ENCODE measurements around the gene GM2A.
A peak's percentile ranks its signal among the peaks of the same experiment; 100 is the strongest.
"Not testable (repeated sequence)": the region's sequence is repeated elsewhere in the genome, so short reads cannot be mapped to it uniquely, and the experiment has no call there.

The GM2A gene

DNA sequence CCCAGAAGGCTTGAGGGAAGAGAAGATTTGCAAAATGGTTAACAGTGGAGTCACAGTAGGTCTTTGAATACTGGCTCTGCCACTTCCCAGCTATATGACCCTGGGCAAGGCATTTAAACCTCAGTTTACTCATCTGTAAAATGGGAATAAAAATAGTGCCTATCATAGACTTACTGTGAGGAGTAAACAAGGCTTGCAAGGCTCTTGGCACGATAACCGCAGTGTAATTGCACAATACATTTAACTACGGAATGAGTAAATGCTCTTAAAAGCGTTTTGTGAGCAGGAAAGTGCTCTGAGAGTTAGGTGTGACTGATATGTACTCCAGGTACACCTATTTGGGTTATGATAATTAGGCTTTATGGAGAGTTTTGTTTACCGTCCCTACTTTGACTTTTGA lies 42.2 kb downstream of the GM2A start:
- no peak for DNase-seq

GRCh38 chr5:151295791-151296477 lies 42.9 kb downstream of the GM2A start:
- DNase-seq, result no peak

- DNase-seq, result no peak
These were observed 43.5 kb downstream of the GM2A start for GRCh38 chr5:151296478-151296830.

- no peak for DNase-seq
These were observed 44.0 kb downstream of the GM2A start for GRCh38 chr5:151296974-151297373.

DNA sequence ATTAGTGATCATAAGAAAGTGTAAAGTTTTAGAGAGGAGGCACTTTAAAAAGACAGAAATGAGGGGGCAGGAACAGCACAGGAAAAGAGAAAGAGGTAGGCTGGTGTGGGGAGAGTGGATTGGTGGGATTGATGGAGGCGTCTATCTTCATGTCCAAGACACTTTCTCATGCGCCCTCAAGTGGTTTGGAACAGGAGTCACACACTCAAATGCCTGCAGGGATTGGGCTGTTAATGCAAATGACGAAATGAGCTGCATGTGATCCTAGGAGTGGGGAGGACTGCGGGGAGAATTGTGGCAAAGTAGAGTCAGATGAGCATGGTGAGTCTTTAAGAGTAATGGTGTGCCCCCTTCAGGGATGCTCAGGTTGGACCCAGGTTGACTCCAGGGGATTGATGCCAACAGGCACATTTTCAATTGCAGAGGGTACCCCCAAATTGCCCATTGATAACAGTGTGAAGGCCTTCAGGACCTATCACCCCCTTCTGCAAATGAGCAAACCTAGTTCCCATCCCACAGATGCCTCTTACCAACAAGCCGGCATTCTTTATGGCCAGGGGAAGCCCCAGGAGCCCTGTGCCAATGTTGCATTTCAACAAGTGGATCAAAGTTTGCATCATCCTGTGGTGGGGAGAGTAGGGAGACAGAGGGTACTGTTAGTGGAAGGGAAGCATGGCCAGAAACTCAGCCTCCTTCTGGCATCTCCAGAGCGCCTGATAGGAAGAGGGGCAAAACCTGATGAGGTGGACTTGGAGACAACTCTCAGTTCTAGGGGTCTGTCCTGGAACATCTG lies 45.3 kb downstream of the GM2A start:
- no peak for DNase-seq

- no peak for DNase-seq
These were observed 50.7 kb downstream of the GM2A start, which contains the start of gene SLC36A3 for GRCh38 chr5:151303666-151304065. Gene SLC36A3 (minus strand): TSS chr5:151303766. CDS start chr5:151303354, 412 bp downstream.

- DNase-seq, result not testable (repeated sequence)
These were observed 56.3 kb downstream of the GM2A start for GRCh38 chr5:151309266-151309665.

- DNase-seq, result not testable (repeated sequence)
These were observed 56.8 kb downstream of the GM2A start for GRCh38 chr5:151309821-151310220.

DNA sequence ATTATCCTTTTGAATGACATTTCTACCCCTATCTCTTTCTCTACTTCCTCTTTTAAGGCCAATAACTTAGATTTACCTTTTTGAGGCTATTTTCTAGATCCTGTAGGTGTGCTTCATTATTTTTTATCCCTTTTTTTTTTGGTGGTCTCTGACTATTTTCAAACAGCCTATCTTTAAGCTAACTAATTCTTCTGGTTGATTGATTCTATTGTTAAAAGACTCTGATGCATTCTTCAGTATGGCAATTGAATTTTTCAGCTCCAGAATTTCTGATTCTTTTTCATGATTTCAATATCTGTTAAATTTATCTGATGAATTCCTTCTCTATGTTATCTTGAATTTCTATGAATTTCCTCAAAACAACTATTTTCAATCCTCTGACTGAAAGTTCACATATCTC lies 57.9 kb downstream of the GM2A start:
- no peak for DNase-seq

DNA sequence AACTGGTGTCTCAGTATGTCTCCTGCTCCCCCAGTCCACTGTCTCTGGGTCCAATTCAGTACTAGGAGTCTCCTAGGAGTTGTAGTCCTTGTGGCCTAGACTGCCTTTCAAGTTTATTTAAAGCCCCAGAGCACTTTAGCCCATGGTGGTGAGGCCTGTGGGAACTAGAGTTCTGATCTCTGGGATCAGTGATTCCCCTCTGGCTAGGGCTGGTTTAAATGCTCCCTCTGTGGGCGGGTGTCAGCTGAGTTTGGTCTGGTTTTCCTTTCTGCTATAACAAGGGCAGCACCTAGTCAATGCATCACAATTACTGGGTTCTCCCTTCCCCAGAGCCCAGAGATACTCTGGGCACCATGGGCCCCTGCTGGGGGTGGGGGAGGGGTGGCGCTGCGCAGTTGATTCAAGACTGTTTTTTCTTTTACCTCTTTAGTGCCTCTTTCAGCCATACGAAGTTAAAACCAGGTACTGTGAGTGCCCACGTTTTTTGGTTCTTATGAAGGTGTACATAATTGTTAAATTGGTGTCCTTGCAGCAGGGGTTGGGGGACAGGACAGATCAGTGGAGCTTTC lies 59.9 kb downstream of the GM2A start:
- DNase-seq, result no peak

GRCh38 chr5:151313357-151313756 lies 60.4 kb downstream of the GM2A start:
- DNase-seq, result no peak

GRCh38 chr5:151315998-151316597 lies 63.1 kb downstream of the GM2A start:
- peak; percentile 44 for DNase-seq

DNA sequence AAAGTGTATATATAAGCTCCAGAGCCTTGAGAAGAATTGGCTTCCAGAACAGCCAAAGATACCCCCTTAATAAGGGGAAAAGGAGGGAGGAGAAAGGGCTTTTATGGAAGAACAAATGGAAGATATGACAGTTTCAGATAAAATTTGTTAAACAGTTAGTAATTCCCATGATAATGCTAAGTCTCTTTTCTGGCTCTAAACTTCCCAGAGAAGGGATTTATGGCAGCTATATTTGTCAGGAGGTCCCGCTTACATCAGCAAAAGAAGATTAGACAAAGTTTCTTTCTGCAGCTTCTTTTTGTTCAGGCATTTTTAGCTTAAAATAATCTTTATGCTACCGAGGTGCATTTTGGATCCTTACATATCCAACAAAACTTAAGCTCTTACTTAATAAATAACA lies 64.9 kb downstream of the GM2A start:
- DNase-seq, result no peak

DNA sequence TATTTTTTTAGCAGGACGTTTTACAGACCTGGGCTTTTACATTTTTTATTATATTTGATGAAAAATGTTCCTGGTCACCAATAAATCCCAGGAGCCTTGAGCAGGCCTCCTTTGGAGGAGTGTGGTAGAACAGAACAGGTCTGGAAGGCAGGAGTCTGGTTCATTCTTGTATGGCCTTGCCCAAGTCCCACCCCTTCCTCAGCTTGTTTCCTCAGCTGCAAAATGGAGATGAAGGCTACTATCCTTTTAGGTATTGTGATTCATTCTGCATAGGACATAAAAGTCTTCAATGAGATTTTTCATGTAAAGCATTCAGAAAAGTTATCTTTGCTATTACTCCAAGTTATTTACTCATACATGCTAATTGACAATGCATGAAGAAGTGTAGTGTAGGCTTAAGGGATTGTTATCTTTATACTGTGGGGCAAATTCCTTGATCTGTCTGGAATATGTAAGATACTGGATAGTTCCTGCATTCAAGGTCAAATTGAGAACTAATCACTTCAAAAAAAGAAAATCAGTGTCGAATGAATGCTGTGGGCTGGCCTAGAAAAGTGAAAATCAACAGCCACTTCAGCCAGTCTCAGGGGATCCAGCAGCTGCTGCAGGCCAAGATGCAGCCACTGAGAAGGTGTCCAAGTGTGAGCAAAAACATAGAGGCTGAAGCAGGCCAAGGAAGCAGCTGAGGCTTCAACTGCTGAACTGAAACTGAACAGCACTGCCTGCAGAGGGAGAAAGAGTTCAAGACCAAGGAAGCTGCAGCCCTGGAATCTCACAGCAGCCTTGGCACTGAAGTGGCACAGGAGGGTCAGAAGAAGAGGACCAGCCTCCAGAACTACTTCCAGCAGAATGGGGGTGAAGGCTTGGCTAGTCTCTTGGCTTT lies 66.1 kb downstream of the GM2A start:
- no peak for DNase-seq

Data from stimulated activated CD4-positive, alpha-beta T cell treated with anti-CD3 and anti-CD28 coated beads, Interleukin-12 subunit alpha, Interleukin-12 subunit beta, amount 100 ng/mL, for 4 hours (primary cell).